Measurements from ENCODE around the gene DNLZ. TPM values are rescaled to one million over a fixed set of nuclear protein-coding genes. Genes with fewer than 3 reads are reported as not detected.

DNLZ gene
- total and polyA plus RNA-seq, 8 donors = 4.2 to 18.8 (median 8.8) TPM

DNA sequence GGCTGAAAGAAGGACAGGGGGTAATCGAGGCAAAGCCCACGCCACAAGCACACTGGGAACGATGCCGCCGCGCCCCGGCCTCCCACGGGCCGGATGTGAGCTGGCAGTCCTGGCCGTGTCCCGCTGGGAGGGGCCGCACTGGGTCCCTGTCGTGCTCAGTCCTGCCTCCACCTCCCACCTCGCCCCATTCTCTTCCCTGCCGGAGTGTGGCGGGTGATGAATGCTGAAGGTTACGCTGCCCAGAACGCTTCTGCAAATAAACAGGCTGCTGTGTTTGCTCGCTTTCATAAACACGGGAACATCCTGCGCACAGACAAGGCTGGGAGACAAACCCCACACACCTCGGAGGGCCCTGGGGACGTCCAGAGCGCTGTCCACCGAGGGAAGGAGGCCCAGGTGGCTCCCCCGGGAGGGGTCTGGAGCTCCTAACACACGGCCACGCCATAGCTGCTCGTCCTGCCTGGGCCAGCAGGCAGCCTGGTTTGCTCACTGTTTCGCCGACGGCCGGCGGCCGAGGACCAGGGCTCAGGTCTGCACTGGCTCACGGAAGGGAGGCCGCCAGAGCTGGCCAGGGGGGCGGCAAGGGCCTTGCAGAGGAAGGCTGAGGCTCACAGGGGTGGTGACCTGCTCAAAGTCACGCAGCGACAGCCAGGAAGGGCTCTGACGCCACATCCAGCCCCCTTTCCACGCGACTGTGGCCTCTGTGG is 2.3 kb downstream of the DNLZ start:
- Histone ChIP-seq H3K4me3 (no peak overlapping the region), H3K36me3 (peaks cover 0 to 26% of the 10 kb centered on the region in 2 donors), H3K9me3 (no peaks in the 10 kb centered on the region), H3K27me3 (peaks cover 0 to 6% of the 10 kb centered on the region in 2 donors), H3K4me1 (peaks cover 11 to 41% of the 10 kb centered on the region in 2 donors), H3K27ac (peak overlapping the region in 1 of 2 donors; percentile 19)
- DNase-seq (peak in 1 of 4 donors; percentile 41), ATAC-seq (no peak)
- intact Hi-C loops (cut with DNase I) = no loop called here
- TF ChIP-seq, protein P1, sequence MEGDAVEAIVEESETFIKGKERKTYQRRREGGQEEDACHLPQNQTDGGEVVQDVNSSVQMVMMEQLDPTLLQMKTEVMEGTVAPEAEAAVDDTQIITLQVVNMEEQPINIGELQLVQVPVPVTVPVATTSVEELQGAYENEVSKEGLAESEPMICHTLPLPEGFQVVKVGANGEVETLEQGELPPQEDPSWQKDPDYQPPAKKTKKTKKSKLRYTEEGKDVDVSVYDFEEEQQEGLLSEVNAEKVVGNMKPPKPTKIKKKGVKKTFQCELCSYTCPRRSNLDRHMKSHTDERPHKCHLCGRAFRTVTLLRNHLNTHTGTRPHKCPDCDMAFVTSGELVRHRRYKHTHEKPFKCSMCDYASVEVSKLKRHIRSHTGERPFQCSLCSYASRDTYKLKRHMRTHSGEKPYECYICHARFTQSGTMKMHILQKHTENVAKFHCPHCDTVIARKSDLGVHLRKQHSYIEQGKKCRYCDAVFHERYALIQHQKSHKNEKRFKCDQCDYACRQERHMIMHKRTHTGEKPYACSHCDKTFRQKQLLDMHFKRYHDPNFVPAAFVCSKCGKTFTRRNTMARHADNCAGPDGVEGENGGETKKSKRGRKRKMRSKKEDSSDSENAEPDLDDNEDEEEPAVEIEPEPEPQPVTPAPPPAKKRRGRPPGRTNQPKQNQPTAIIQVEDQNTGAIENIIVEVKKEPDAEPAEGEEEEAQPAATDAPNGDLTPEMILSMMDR (IDR thresholded peaks at IDR 0.05) = no peak

DNA sequence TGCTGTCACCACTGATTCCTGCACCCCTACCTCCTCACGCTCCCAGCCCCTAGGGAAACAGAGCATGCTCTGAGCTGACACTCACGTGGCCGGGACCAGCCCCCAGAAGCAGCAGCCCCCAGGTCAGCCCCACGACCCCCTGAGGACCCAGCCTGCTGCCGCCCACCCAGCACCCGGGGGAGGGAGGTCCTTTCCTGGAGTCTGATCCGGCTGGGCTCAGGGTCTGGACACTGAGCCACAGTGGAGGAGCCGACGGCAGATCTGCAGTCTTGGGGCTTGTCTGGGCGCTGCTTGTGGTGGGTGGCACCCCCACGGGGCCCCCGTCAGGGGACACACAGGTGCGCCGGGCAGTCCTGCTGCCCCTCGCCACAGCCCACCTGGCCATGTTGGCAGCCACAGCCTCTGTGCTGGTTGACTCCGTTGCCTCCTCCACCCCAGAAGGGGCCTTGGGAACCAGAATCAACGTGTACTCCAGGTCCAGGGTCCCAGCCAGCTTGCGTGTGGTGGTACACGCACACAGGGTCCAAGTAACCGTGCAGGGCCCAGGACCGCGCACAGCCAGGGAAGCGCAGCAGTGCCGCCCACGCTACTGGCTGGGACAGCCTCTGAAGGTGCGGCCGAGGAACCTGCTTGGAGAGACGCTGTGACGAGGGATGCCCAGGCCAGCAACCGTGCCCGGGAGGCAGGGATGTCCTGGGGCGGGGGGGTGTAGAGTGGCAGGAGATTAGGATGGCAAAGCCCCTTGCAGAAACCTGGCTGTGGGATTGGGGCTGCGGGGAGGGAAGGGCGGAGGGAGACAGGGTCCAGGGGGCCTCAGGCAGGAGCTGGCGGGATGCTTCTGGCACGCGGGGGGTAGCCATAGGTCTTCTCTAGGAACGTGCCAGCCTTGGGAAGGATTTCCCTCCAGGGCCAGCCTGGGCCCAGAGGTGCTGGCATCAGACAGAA is 3.5 kb downstream of the DNLZ start:
- H3K9me3 ChIP-seq = no peaks in the 10 kb centered on the region
- peaks cover 0 to 6% of the 10 kb centered on the region in 2 donors for H3K27me3 ChIP-seq
- TF ChIP-seq, protein P1 (IDR thresholded peaks at IDR 0.05) = no peak
- H3K27ac ChIP-seq = no peak overlapping the region
- H3K36me3 ChIP-seq = peaks cover 0 to 26% of the 10 kb centered on the region in 2 donors
- no peak for DNase-seq
- no peak overlapping the region for H3K4me3 ChIP-seq
- intact Hi-C loops (cut with DNase I) = no loop called here
- no peak for ATAC-seq
- peaks cover 11 to 29% of the 10 kb centered on the region in 2 donors for H3K4me1 ChIP-seq

DNA sequence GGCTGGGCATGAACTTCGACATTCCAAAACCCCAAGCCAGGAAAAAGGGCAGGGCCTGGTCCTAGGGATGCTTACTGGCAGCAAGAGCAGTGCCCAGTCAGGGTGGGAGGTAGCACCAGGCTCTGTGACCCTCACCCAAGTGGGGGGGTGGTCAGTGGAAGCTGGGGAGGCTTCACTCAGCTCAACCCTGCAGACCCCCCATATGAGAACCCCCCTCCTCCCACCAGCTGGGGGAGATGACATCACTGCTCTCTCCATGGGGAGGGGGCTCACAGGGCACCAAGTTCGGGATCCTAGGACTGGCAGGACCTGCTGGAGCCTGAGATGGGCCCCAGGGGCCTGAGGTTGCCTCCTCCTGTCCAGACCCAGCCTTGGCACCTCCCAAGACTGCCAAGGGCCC is 4.7 kb downstream of the DNLZ start:
- Histone ChIP-seq H3K27me3 (peaks cover 0 to under 1% of the 10 kb centered on the region in 2 donors), H3K36me3 (peaks cover 0 to 26% of the 10 kb centered on the region in 2 donors), H3K4me3 (no peak overlapping the region), H3K27ac (no peak overlapping the region), H3K4me1 (peaks cover 7 to 20% of the 10 kb centered on the region in 2 donors), H3K9me3 (no peaks in the 10 kb centered on the region)
- TF ChIP-seq, protein P1 (IDR thresholded peaks at IDR 0.05) = no peak
- ATAC-seq (no peak), DNase-seq (no peak)
- intact Hi-C loops (cut with DNase I) = no loop called here

DNA sequence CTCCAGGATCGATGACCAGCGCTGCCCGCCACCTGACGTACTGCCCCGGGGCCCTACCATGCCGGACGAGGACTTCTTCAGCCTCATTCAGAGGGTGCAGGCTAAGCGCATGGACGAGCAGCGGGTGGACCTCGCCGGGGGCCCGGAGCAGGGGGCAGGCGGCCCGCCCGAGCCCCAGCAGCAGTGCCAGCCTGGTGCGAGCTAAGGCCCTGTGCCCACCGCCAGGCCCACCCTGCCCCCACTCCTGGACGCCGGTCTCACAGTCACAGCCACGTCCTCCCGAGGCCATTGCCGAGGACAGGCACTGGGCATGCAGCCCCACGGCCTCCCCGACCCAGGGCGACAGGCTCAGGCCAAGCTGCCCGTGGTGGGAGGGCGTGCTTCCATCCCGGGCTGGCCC is 5.5 kb downstream of the DNLZ start:
- Histone ChIP-seq H3K9me3 (no peaks in the 10 kb centered on the region), H3K36me3 (peaks cover 0 to 26% of the 10 kb centered on the region in 2 donors), H3K4me1 (peaks cover 5 to 18% of the 10 kb centered on the region in 2 donors), H3K4me3 (no peak overlapping the region), H3K27me3 (no peaks in the 10 kb centered on the region), H3K27ac (no peak overlapping the region)
- intact Hi-C loops (cut with DNase I) = no loop called here
- TF ChIP-seq, protein P1 (IDR thresholded peaks at IDR 0.05) = no peak
- ATAC-seq = no peak
- DNase-seq = no peak

DNA sequence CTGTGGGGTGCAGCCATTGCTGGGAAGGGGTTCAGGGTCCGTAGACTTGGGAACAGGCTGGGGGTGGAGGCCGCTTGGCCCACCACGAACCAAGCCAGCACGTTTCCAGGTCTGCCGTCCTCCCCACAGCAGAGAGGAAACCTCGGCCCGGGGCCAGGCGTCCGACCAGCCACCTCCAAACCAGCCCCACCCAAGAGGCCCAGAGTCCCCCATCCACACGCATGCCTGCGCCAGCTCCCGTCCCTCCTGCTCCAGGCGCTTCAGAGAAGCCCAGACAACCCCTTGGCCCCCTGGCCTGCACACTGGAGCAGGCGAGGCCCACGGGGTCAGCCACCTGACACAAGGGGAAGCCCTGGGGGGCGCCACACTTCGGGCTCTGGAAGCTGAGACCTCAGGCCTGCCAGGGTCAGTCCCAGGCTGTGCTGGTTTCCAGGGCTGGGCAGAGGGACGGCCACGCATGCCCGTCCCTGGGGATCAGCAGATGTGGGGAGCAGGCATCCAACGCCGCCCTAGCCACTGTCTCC is 6.3 kb downstream of the DNLZ start:
- Histone ChIP-seq H3K4me3 (no peak overlapping the region), H3K27me3 (no peaks in the 10 kb centered on the region), H3K9me3 (no peaks in the 10 kb centered on the region), H3K4me1 (peaks cover 0 to 10% of the 10 kb centered on the region in 2 donors), H3K36me3 (peaks cover 0 to 26% of the 10 kb centered on the region in 2 donors), H3K27ac (no peak overlapping the region)
- ATAC-seq (no peak), DNase-seq (no peak)
- TF ChIP-seq, protein P1 (IDR thresholded peaks at IDR 0.05) = no peak
- intact Hi-C loops (cut with DNase I) = no loop called here
